T-cell (primary cell): Measurements from ENCODE around the gene CLHC1. TPM values are rescaled to one million over a fixed set of nuclear protein-coding genes. Genes with fewer than 3 reads are reported as not detected.
"Not testable (repeated sequence)": the region's sequence is repeated elsewhere in the genome, so short reads cannot be mapped to it uniquely, and the experiment has no call there.

Source experiments
- ATAC-seq, 4 experiments: fragments of 200-7000 bp in 3 of 4; fragments of 150-1000 bp in 1 of 4; cut with Tn5 transposase; replicated peaks in 1 of 4; 1 replicate in 3 of 4; 2 replicates in 1 of 4; pipeline ENCODE4 v1.10.0; 2021; ENCODE audit warnings: moderate library complexity in 3 of 4, mild to moderate bottlenecking in 2 of 4, moderate number of reproducible peaks in 1 of 4
- CTCF ChIA-PET, 2 donors: fragments of 300-600 bp; sonication (Branson Sonifier 250); formaldehyde crosslinking; loops; one replicate each; lab custom pipeline; 2022; ENCODE audit warnings: antibody characterized with exemption in 2 of 2; lab: Charles Lee
- POLR2A ChIA-PET, 2 donors: fragments of 300-600 bp; sonication (Branson Sonifier 250); formaldehyde crosslinking; loops; one replicate each; lab custom pipeline; 2022; ENCODE audit warnings: antibody characterized with exemption in 2 of 2; lab: Charles Lee
- DNase-seq, 35 experiments: peaks; one replicate each; pipeline versions ENCODE4 v3.0.0 to v3.0.0-alpha.2; 2013 to 2023
- H3K27ac ChIP-seq: one replicate; pipeline ENCODE4 v1.5.1; 2013; ENCODE audit warnings: low read length
- H3K27me3 ChIP-seq, 2 experiments: replicated peaks in 1 of 2; 1 replicate in 1 of 2; 2 replicates in 1 of 2; pipeline versions ENCODE4 v1.6.1 to v1.7.0; 2013; ENCODE audit warnings: low read length in 1 of 2, mixed read lengths in 1 of 2; ENCODE audit not compliant: control insufficient read depth in 2 of 2, insufficient read depth in 2 of 2; ENCODE audit errors: extremely low read depth in 1 of 2
- H3K36me3 ChIP-seq, 2 donors: 1 replicate in 1 of 2; 2 replicates in 1 of 2; pipeline versions ENCODE4 v1.6.1 to v1.7.0; 2013; ENCODE audit warnings: low read length in 1 of 2; ENCODE audit not compliant: control insufficient read depth in 2 of 2, insufficient read depth in 1 of 2; ENCODE audit errors: extremely low read depth in 1 of 2
- H3K4me1 ChIP-seq, 2 experiments: 1 replicate in 1 of 2; 2 replicates in 1 of 2; pipeline versions ENCODE4 v1.6.1 to v1.7.0; 2013; ENCODE audit warnings: low read length in 2 of 2, mixed read lengths in 1 of 2; ENCODE audit not compliant: insufficient read depth in 2 of 2, control insufficient read depth in 1 of 2; ENCODE audit errors: extremely low read depth in 1 of 2
- H3K4me3 ChIP-seq, 2 donors: 1 replicate in 1 of 2; 2 replicates in 1 of 2; pipeline versions ENCODE4 v1.5.1 to v1.7.0; 2013; ENCODE audit warnings: mild to moderate bottlenecking in 2 of 2, low read length in 1 of 2, moderate library complexity in 1 of 2; ENCODE audit not compliant: control insufficient read depth in 1 of 2; ENCODE audit errors: extremely low read depth in 1 of 2
- H3K9me3 ChIP-seq: 2 replicates; pipeline ENCODE4 v1.7.0; 2013
- H3K27ac Mint-ChIP-seq, 2 donors: one replicate each; pipeline ENCODE4 v1.8.0; 2020 to 2021; ENCODE audit warnings: mild to moderate bottlenecking in 2 of 2, mixed read lengths in 2 of 2
- H3K27me3 Mint-ChIP-seq, 2 donors: one replicate each; pipeline ENCODE4 v1.8.0; 2021 to 2022; ENCODE audit warnings: mixed read lengths in 2 of 2
- H3K36me3 Mint-ChIP-seq: one replicate; pipeline ENCODE4 v1.8.0; 2021; ENCODE audit warnings: mixed read lengths
- H3K4me1 Mint-ChIP-seq, 3 donors: one replicate each; pipeline ENCODE4 v1.8.0; 2020 to 2022; ENCODE audit warnings: mixed read lengths in 3 of 3, mild to moderate bottlenecking in 1 of 3
- H3K4me3 Mint-ChIP-seq, 3 donors: one replicate each; pipeline ENCODE4 v1.8.0; 2020 to 2022; ENCODE audit warnings: mild to moderate bottlenecking in 3 of 3, mixed read lengths in 3 of 3, moderate library complexity in 3 of 3
- H3K9me3 Mint-ChIP-seq, 3 donors: one replicate each; pipeline ENCODE4 v1.8.0; 2020 to 2022; ENCODE audit warnings: mixed read lengths in 3 of 3
- WGBS: methylation state at CpG from one replicate; pipeline ENCODE4 v1.1.5; 2013; ENCODE audit warnings: missing lambda C conversion rate; ENCODE audit not compliant: insufficient coverage; 5-methylcytosine and 5-hydroxymethylcytosine counted together
- total RNA-seq, 35 experiments: library from RNA in 6 of 35; stranded (reverse) in 6 of 35; fragments of 120-200 nt in 1 of 35; gene quantifications; one replicate each; pipeline versions ENCODE4 v1.2.1 to v1.2.4 and lab custom pipeline; 2013 to 2026

The CLHC1 gene
- total RNA-seq, 5 donors from 2014 or later (not counting 1 experiment from before 2014, with no cell fraction given): 5.7 to 14.3 (median 9.2) TPM

DNA sequence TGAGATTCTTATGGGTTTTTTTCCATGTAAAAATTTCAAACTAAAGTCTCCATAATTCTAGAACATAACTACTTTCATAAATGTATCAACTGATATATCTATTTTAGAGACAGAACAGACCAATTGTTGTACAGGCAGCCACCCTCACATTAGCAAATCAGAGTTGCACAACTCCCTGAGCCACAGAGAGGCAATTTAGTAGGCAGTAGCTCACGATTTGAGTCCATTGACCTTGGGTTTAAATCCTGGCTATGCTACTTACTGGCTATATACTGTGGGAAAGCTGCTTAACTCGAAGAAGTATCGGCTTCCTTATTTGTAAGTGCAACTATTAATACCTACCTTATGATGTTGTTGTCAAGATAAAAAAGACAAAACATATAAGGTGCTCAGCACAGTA is 20.7 kb upstream of the CLHC1 start:
- no CpG with 5 or more reads among the region's 3 CpGs for WGBS
- Mint-ChIP-seq H3K4me1 (no peaks in the 10 kb centered on the region), H3K27ac (no peak overlapping the region), H3K4me3 (no peak overlapping the region), H3K27me3 (no peaks in the 10 kb centered on the region), H3K9me3 (no peaks in the 10 kb centered on the region), H3K36me3 (peaks cover 27% of the 10 kb centered on the region)
- DNase-seq: no peak
- ChIA-PET CTCF (interaction anchor here in 1 of 2 donors (0.5 kb wide), 1 partner anchor 57 kb away, joined by 3 read pairs; no protein-coding TSS in a partner anchor), POLR2A (interaction anchor here in 1 of 2 donors (0.6 kb wide), 1 partner anchor 14 kb away, joined by 3 read pairs; no protein-coding TSS in a partner anchor)
- no peaks in the 10 kb centered on the region for H3K27me3 ChIP-seq
- no peaks in the 10 kb centered on the region for H3K9me3 ChIP-seq
- no peak overlapping the region for H3K4me3 ChIP-seq
- no peak overlapping the region for H3K27ac ChIP-seq
- no peak for ATAC-seq
- H3K4me1 ChIP-seq: no peaks in the 10 kb centered on the region
- peaks cover 4 to 38% of the 10 kb centered on the region in 2 donors for H3K36me3 ChIP-seq

DNA sequence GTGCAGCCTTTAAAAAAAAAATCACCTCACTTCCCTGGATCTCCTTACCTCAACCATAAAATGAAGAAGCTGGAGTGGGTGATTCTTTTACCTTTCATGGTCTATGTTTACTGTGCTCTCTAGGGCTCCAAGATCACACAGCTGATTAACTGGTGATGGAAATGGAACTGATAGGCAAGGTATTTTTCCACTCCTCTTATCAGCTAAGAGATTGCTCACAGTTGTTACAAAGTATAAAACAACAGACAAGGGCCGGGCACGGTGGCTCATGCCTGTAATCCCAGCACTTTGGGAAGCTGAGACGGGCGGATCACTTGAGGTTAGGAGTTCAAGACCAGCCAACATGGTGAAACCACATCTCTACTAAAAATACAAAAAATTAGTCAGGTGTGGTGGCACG is 14.9 kb upstream of the CLHC1 start:
- Histone ChIP-seq H3K4me3 (no peak overlapping the region), H3K27me3 (no peaks in the 10 kb centered on the region), H3K27ac (no peak overlapping the region), H3K36me3 (peaks cover 0 to 26% of the 10 kb centered on the region in 2 donors), H3K4me1 (no peaks in the 10 kb centered on the region), H3K9me3 (no peaks in the 10 kb centered on the region)
- CTCF ChIA-PET: no interaction called here
- WGBS: 100% methylated on average over 4 of the region's 5 CpGs
- ATAC-seq (no peak), DNase-seq (no peak)
- H3K4me3 Mint-ChIP-seq: no peak overlapping the region
- no peaks in the 10 kb centered on the region for H3K27me3 Mint-ChIP-seq
- peaks cover 34% of the 10 kb centered on the region for H3K36me3 Mint-ChIP-seq
- H3K27ac Mint-ChIP-seq: no peak overlapping the region
- no peaks in the 10 kb centered on the region for H3K9me3 Mint-ChIP-seq
- POLR2A ChIA-PET: interaction anchor here (0.5 to 0.6 kb wide), 3 partner anchors 118 to 1205 kb away, joined by 3 read pairs; no protein-coding TSS in a partner anchor
- no peaks in the 10 kb centered on the region for H3K4me1 Mint-ChIP-seq

DNA sequence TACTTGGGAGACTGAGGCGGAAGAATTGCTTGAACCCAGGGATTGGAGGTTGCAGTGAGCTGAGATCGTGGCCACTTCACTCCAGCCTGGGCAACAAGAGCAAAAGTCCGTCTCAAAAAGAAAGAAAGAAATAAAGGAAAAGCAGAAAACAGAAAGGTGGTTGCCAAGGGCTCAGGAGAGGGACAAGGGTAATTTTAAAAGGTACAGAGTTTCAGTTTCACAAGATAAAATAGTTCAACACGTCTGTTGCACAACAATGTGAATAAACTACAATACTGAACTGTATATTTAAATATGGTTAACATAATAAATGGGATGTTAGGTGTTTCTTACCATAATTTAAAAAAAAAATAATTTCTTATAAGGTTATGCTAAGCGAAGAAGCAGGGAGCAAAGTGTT is 13.3 kb upstream of the CLHC1 start:
- H3K9me3 ChIP-seq: no peaks in the 10 kb centered on the region
- peaks cover 0 to 24% of the 10 kb centered on the region in 2 donors for H3K36me3 ChIP-seq
- H3K4me3 ChIP-seq: no peak overlapping the region
- H3K4me1 Mint-ChIP-seq: no peaks in the 10 kb centered on the region
- ATAC-seq: no peak
- H3K27ac ChIP-seq: no peak overlapping the region
- H3K27ac Mint-ChIP-seq: no peak overlapping the region
- H3K4me1 ChIP-seq: no peaks in the 10 kb centered on the region
- no peak overlapping the region for H3K4me3 Mint-ChIP-seq
- ChIA-PET POLR2A (no interaction called here), CTCF (no interaction called here)
- 100% methylated on average over 1 of the region's 5 CpGs for WGBS
- DNase-seq: no peak
- H3K27me3 Mint-ChIP-seq: no peaks in the 10 kb centered on the region
- no peaks in the 10 kb centered on the region for H3K27me3 ChIP-seq
- H3K36me3 Mint-ChIP-seq: peaks cover 34% of the 10 kb centered on the region
- H3K9me3 Mint-ChIP-seq: no peaks in the 10 kb centered on the region

DNA sequence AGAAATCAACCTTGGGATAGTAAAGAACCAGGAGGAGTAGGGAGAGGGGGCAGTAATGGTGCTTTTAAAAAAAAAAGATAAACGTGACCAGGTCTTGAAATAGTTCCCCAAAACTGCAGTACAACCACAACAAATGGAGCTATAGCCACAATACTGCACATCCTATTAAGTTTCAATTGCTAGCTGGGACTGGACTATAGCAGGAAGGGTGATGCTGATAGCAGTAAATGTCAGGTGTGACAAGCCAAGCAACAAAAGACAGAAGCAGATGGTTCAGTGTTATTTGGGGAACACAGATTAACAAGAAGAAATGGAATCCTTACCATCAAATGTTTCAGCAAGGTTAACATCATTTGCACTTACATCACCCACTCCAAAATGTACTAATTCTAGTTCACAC is 10.5 kb upstream of the CLHC1 start:
- Histone ChIP-seq H3K36me3 (peaks cover 0 to 20% of the 10 kb centered on the region in 2 donors), H3K4me1 (no peaks in the 10 kb centered on the region), H3K9me3 (no peaks in the 10 kb centered on the region), H3K27ac (no peak overlapping the region), H3K27me3 (no peaks in the 10 kb centered on the region), H3K4me3 (no peak overlapping the region)
- Mint-ChIP-seq H3K27ac (peak overlapping the region in 1 of 2 donors; percentile 2), H3K27me3 (no peaks in the 10 kb centered on the region), H3K4me3 (no peak overlapping the region), H3K9me3 (no peaks in the 10 kb centered on the region), H3K36me3 (peaks cover 30% of the 10 kb centered on the region), H3K4me1 (peaks cover 5 to 7% (median 6%) of the 10 kb centered on the region in 3 donors)
- no CpG with 5 or more reads among the region's 1 CpG for WGBS
- no peak for DNase-seq
- ChIA-PET CTCF (no interaction called here), POLR2A (no interaction called here)
- no peak for ATAC-seq

DNA sequence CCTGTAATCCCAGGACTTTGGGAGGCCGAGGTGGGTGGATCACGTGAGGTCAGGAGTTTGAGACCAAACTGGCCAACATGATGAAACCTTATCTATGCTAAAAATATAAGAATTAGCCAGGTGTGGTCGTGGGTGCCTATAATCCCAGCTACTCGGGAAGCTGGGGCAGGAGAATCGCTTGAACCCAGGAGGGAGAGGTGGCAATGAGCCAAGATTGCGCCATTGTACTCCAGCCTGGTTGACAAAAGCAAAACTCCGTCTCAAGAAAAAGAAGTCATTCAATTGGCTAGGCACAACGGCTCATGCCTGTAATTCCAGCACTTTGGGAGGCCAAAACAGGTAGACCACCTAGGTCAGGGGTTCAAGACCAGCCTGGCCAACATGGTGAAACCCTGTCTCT is 9.5 kb upstream of the CLHC1 start:
- H3K4me3 ChIP-seq, DNase-seq, H3K9me3 ChIP-seq, POLR2A ChIA-PET, H3K4me3 Mint-ChIP-seq, H3K27me3 ChIP-seq, H3K4me1 ChIP-seq, H3K9me3 Mint-ChIP-seq, H3K27ac ChIP-seq, CTCF ChIA-PET, H3K27me3 Mint-ChIP-seq, H3K4me1 Mint-ChIP-seq, H3K27ac Mint-ChIP-seq, ATAC-seq: not testable (repeated sequence)
- WGBS: 100% methylated on average over 6 of the region's 8 CpGs
- peaks cover 23% of the 10 kb centered on the region for H3K36me3 Mint-ChIP-seq
- peaks cover 0 to 21% of the 10 kb centered on the region in 2 donors for H3K36me3 ChIP-seq

DNA sequence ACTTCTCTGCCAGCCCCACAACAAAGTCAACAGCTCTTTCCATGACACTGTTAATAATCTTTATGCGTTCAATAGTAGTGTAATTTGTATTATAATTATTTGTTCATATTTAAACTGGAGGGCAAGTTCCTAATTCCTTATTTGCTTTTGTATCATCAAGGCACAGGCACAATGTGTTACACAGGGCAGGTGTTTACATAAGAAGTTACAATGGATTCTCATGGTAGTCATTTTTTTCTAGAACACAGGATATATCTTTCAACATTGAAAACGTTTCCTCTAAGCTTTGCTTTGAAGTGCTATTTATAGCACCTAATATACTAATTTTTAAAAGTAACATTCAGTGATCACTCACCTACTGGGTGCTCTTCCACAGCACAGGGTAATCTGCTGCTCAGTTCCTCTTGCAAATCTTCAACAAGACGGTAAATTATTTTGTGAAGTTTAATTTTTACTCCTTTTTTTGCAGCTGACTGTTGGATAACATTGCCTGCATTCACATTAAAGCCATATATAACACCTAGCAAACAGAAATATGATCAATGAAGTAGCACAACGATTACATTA is 7.6 kb upstream of the CLHC1 start:
- POLR2A ChIA-PET: interaction anchor here in 1 of 2 donors (0.6 to 0.7 kb wide), 2 partner anchors 22 to 261 kb away, joined by 4 to 12 read pairs; no protein-coding TSS in a partner anchor
- no CpG with 5 or more reads among the region's 4 CpGs for WGBS
- Histone ChIP-seq H3K27ac (no peak overlapping the region), H3K4me3 (no peak overlapping the region), H3K9me3 (no peaks in the 10 kb centered on the region), H3K36me3 (peaks cover 0 to 38% of the 10 kb centered on the region in 2 donors), H3K4me1 (peaks cover 0 to under 1% of the 10 kb centered on the region in 2 experiments), H3K27me3 (no peaks in the 10 kb centered on the region)
- no peaks in the 10 kb centered on the region for H3K27me3 Mint-ChIP-seq
- DNase-seq (no peak), ATAC-seq (peak in 1 of 4 experiments; percentile 20)
- H3K4me1 Mint-ChIP-seq: peaks cover 6 to 23% (median 18%) of the 10 kb centered on the region in 3 donors
- H3K9me3 Mint-ChIP-seq: no peaks in the 10 kb centered on the region
- no peak overlapping the region for H3K27ac Mint-ChIP-seq
- CTCF ChIA-PET: no interaction called here
- H3K4me3 Mint-ChIP-seq: no peak overlapping the region
- H3K36me3 Mint-ChIP-seq: peaks cover 31% of the 10 kb centered on the region
